H9 (cell line): ENCODE measurements around the gene TTLL12. TPM values are rescaled to one million over a fixed set of nuclear protein-coding genes. Genes with fewer than 3 reads are reported as not detected.

Experiments
- DNase-seq: peaks from one replicate; pipeline ENCODE4 v3.0.0-alpha.2; 2017
- H2AFZ ChIP-seq: one replicate; pipeline ENCODE4 v1.6.1; 2013; ENCODE audit warnings: mild to moderate bottlenecking, low read length, control low read depth, moderate library complexity
- H2AK5ac ChIP-seq: 2 replicates; pipeline ENCODE4 v1.6.1; 2013; ENCODE audit warnings: low read length, control low read depth, mixed read lengths; ENCODE audit not compliant: insufficient read length
- H2BK120ac ChIP-seq: one replicate; pipeline ENCODE4 v1.6.1; 2013; ENCODE audit warnings: low read depth, mild to moderate bottlenecking, low read length, control low read depth, inconsistent platforms; ENCODE audit not compliant: poor library complexity, severe bottlenecking
- H2BK12ac ChIP-seq: 2 replicates; pipeline ENCODE4 v1.6.1; 2013; ENCODE audit warnings: low read length, control low read depth, mixed read lengths, low read depth; ENCODE audit not compliant: insufficient read length
- H2BK15ac ChIP-seq: 2 replicates; pipeline ENCODE4 v1.6.1; 2013; ENCODE audit warnings: low read depth, low read length, control low read depth
- H2BK20ac ChIP-seq: one replicate; pipeline ENCODE4 v1.6.1; 2013; ENCODE audit warnings: low read depth, mild to moderate bottlenecking, low read length, control low read depth, inconsistent platforms; ENCODE audit not compliant: poor library complexity, severe bottlenecking
- H2BK5ac ChIP-seq: 2 replicates; pipeline ENCODE4 v1.6.1; 2013; ENCODE audit warnings: low read length, control low read depth, mixed read lengths; ENCODE audit not compliant: insufficient read length
- H3K14ac ChIP-seq: 2 replicates; pipeline ENCODE4 v1.6.1; 2013; ENCODE audit warnings: low read length, control low read depth; ENCODE audit not compliant: insufficient read depth
- H3K18ac ChIP-seq: 2 replicates; pipeline ENCODE4 v1.6.1; 2013; ENCODE audit warnings: low read depth, mild to moderate bottlenecking, mixed read lengths, low read length, control low read depth; ENCODE audit not compliant: insufficient read length
- H3K23ac ChIP-seq: 2 replicates; pipeline ENCODE4 v1.6.1; 2013; ENCODE audit warnings: low read length, control low read depth, mixed read lengths, low read depth; ENCODE audit not compliant: insufficient read length
- H3K23me2 ChIP-seq: 2 replicates; pipeline ENCODE4 v1.6.1; 2013; ENCODE audit warnings: low read depth, mild to moderate bottlenecking, mixed read lengths, low read length, control low read depth; ENCODE audit not compliant: insufficient read length, poor library complexity, severe bottlenecking
- H3K27ac ChIP-seq: 2 replicates; pipeline ENCODE4 v1.5.1; 2013; ENCODE audit warnings: low read length, control low read depth, mixed read lengths, low read depth; ENCODE audit not compliant: insufficient read length
- H3K27me3 ChIP-seq: 2 replicates; pipeline ENCODE4 v1.6.1; 2013; ENCODE audit warnings: low read length, control low read depth, inconsistent platforms; ENCODE audit not compliant: insufficient read depth
- H3K4ac ChIP-seq: 2 replicates; pipeline ENCODE4 v1.6.1; 2013; ENCODE audit warnings: low read depth, mild to moderate bottlenecking, control low read depth, inconsistent platforms, low read length, moderate library complexity
- H3K4me1 ChIP-seq: 2 replicates; pipeline ENCODE4 v1.6.1; 2013; ENCODE audit warnings: low read length, control low read depth, inconsistent platforms; ENCODE audit not compliant: insufficient read depth
- H3K4me2 ChIP-seq: 2 replicates; pipeline ENCODE4 v1.6.1; 2013; ENCODE audit warnings: low read length, control low read depth, mixed read lengths; ENCODE audit not compliant: insufficient read length, insufficient read depth
- H3K56ac ChIP-seq: 2 replicates; pipeline ENCODE4 v1.6.1; 2013; ENCODE audit warnings: low read depth, mild to moderate bottlenecking, mixed read lengths, low read length, control low read depth; ENCODE audit not compliant: insufficient read length
- H3K79me1 ChIP-seq: 2 replicates; pipeline ENCODE4 v1.6.1; 2013; ENCODE audit warnings: low read depth, mild to moderate bottlenecking, moderate library complexity, low read length, control low read depth, inconsistent platforms; ENCODE audit not compliant: insufficient read depth, poor library complexity, severe bottlenecking
- H3K79me2 ChIP-seq: 2 replicates; pipeline ENCODE4 v1.6.1; 2013; ENCODE audit warnings: low read length, control low read depth, inconsistent platforms; ENCODE audit not compliant: insufficient read depth
- H3K9ac ChIP-seq: 2 replicates; pipeline ENCODE4 v1.6.1; 2013; ENCODE audit warnings: low read length, control low read depth, mixed read lengths; ENCODE audit not compliant: insufficient read length; ENCODE audit errors: extremely low read depth
- H3K9me3 ChIP-seq: one replicate; pipeline ENCODE4 v1.6.1; 2013; ENCODE audit warnings: low read depth, low read length, inconsistent platforms; ENCODE audit not compliant: control insufficient read depth
- H3T11ph ChIP-seq: one replicate; pipeline ENCODE4 v1.6.1; 2013; ENCODE audit warnings: mild to moderate bottlenecking, low read length, control low read depth, inconsistent platforms
- H4K20me1 ChIP-seq: one replicate; pipeline ENCODE4 v1.6.1; 2013; ENCODE audit not compliant: control insufficient read depth, insufficient read length, insufficient read depth
- H4K5ac ChIP-seq: 2 replicates; pipeline ENCODE4 v1.6.1; 2013; ENCODE audit warnings: low read depth, mild to moderate bottlenecking, mixed read lengths, low read length, control low read depth; ENCODE audit not compliant: insufficient read length
- H4K8ac ChIP-seq: replicated peaks from 2 replicates; pipeline ENCODE4 v1.6.1; 2013; ENCODE audit warnings: low read length, control low read depth, mixed read lengths, low read depth; ENCODE audit not compliant: insufficient read length
- H4K91ac ChIP-seq: 2 replicates; pipeline ENCODE4 v1.6.1; 2013; ENCODE audit warnings: low read depth, mild to moderate bottlenecking, moderate library complexity, mixed read lengths, low read length, control low read depth; ENCODE audit not compliant: insufficient read length
- H3K27ac Mint-ChIP-seq, 3 experiments: 2 replicates in 2 of 3; 3 replicates in 1 of 3; pipeline ENCODE4 v1.8.0; 2020 to 2021; ENCODE audit warnings: mixed read lengths in 3 of 3, mild to moderate bottlenecking in 1 of 3, moderate library complexity in 1 of 3
- H3K27me3 Mint-ChIP-seq: 2 replicates; pipeline ENCODE4 v1.8.0; 2021; ENCODE audit warnings: low read depth, mild to moderate bottlenecking, moderate library complexity, mixed read lengths
- H3K36me3 Mint-ChIP-seq, 3 experiments: 2 replicates in 2 of 3; 3 replicates in 1 of 3; pipeline ENCODE4 v1.8.0; 2020 to 2021; ENCODE audit warnings: low read depth in 3 of 3, mixed read lengths in 3 of 3; ENCODE audit not compliant: insufficient read depth in 1 of 3
- H3K4me1 Mint-ChIP-seq, 2 experiments: 2 replicates each; pipeline ENCODE4 v1.8.0; 2020; ENCODE audit warnings: mixed read lengths in 2 of 2
- H3K4me3 Mint-ChIP-seq, 2 experiments: 2 replicates in 1 of 2; 3 replicates in 1 of 2; pipeline ENCODE4 v1.8.0; 2020 to 2021; ENCODE audit warnings: mild to moderate bottlenecking in 2 of 2, mixed read lengths in 2 of 2, moderate library complexity in 1 of 2
- H3K9me3 Mint-ChIP-seq, 2 experiments: 2 replicates in 1 of 2; 3 replicates in 1 of 2; pipeline ENCODE4 v1.8.0; 2020; ENCODE audit warnings: mild to moderate bottlenecking in 2 of 2, mixed read lengths in 2 of 2, moderate library complexity in 1 of 2
- WGBS: extraction: QIAGEN DNeasy Blood & Tissue Kit; methylation state at CpG from one replicate; pipeline ENCODE4 v1.1.7; 2013; ENCODE audit warnings: missing lambda C conversion rate, low lambda C conversion rate, mixed read lengths; ENCODE audit not compliant: insufficient read length; ENCODE audit errors: extremely low coverage; 5-methylcytosine and 5-hydroxymethylcytosine counted together
- total RNA-seq: library from RNA; stranded (reverse); gene quantifications from 2 replicates; pipeline ENCODE4 v1.2.1, GENCODE V29; 2021
- TF ChIP-seq, protein P1 (sequence below): fragments of 200-600 bp; sonication (generic); conservative IDR thresholded peaks from 3 replicates; pipeline ENCODE4 v1.8.0; 2021; ENCODE audit warnings: antibody characterized with exemption, mild to moderate bottlenecking

Gene TTLL12
- total RNA-seq, 1 experiment from 2014 or later = 89.6 TPM

DNA sequence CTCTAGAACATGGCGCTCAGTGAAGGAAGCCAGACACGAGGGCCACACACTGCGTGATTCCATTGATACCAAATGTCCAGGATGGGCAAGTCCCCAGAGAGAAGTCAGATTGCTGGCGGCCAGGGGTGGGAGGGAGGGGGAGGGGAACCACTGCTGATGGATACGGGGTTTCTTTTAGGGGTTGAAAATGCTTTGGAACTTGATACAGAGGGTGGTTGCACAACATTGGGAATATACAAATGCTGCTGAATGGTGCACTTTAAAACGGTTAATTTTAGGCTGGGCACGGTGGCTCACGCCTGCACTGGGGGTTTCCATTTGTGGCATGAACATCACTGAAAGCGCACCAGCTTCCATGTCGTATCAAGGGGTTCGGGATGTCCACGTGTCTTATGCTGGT lies 30.5 kb downstream of the TTLL12 start:
- no CpG with 5 or more reads among the region's 12 CpGs for WGBS
- TF ChIP-seq, protein P1, sequence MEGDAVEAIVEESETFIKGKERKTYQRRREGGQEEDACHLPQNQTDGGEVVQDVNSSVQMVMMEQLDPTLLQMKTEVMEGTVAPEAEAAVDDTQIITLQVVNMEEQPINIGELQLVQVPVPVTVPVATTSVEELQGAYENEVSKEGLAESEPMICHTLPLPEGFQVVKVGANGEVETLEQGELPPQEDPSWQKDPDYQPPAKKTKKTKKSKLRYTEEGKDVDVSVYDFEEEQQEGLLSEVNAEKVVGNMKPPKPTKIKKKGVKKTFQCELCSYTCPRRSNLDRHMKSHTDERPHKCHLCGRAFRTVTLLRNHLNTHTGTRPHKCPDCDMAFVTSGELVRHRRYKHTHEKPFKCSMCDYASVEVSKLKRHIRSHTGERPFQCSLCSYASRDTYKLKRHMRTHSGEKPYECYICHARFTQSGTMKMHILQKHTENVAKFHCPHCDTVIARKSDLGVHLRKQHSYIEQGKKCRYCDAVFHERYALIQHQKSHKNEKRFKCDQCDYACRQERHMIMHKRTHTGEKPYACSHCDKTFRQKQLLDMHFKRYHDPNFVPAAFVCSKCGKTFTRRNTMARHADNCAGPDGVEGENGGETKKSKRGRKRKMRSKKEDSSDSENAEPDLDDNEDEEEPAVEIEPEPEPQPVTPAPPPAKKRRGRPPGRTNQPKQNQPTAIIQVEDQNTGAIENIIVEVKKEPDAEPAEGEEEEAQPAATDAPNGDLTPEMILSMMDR = no peak
- no peak overlapping the region for H3K27ac ChIP-seq
- no peak overlapping the region for H2AFZ ChIP-seq
- no peak overlapping the region for H2AK5ac ChIP-seq
- H3K79me1 ChIP-seq = no peaks in the 10 kb centered on the region
- H3K9me3 Mint-ChIP-seq = no peaks in the 10 kb centered on the region
- H3K14ac ChIP-seq = no peak overlapping the region; the same call in 1 of the 2 replicates
- no peak overlapping the region for H3K56ac ChIP-seq
- no peak overlapping the region for H2BK15ac ChIP-seq
- no peak overlapping the region for H2BK20ac ChIP-seq
- H3K4ac ChIP-seq = no peak overlapping the region
- no peak overlapping the region for H3T11ph ChIP-seq
- H3K23me2 ChIP-seq = no peaks in the 10 kb centered on the region
- no peaks in the 10 kb centered on the region for H3K36me3 Mint-ChIP-seq
- H4K91ac ChIP-seq = no peak overlapping the region
- no peaks in the 10 kb centered on the region for H3K9me3 ChIP-seq
- no peak overlapping the region for H4K5ac ChIP-seq
- no peaks in the 10 kb centered on the region for H4K20me1 ChIP-seq
- H2BK12ac ChIP-seq = no peak overlapping the region
- H3K18ac ChIP-seq = no peak overlapping the region
- H3K9ac ChIP-seq = no peak overlapping the region
- no peak overlapping the region for H3K4me2 ChIP-seq
- peaks cover 10% of the 10 kb centered on the region for H3K27me3 Mint-ChIP-seq
- no peaks in the 10 kb centered on the region for H3K79me2 ChIP-seq
- H2BK120ac ChIP-seq = no peak overlapping the region
- no peak overlapping the region for H3K4me3 Mint-ChIP-seq
- no peak overlapping the region for H2BK5ac ChIP-seq
- peaks cover 0 to 24% of the 10 kb centered on the region in 2 experiments; a peak in 3 of 4 replicates for H3K4me1 Mint-ChIP-seq
- H3K4me1 ChIP-seq = no peaks in the 10 kb centered on the region; the same call in 1 of the 2 replicates
- no peak for DNase-seq
- no peaks in the 10 kb centered on the region; the same call in 1 of the 2 replicates for H3K27me3 ChIP-seq
- H3K23ac ChIP-seq = no peak overlapping the region
- H3K27ac Mint-ChIP-seq = no peak overlapping the region
- H4K8ac ChIP-seq = no peak overlapping the region
